NCI-H1694 (cell line): Measurements from ENCODE around the gene UBA52.
"Not testable (repeated sequence)": the region's sequence is repeated elsewhere in the genome, so short reads cannot be mapped to it uniquely, and the experiment has no call there.

Source experiments
- DNase-seq: peaks from one replicate; lab custom pipeline; 2025; lab: John Stamatoyannopoulos, UW

Gene UBA52

DNA sequence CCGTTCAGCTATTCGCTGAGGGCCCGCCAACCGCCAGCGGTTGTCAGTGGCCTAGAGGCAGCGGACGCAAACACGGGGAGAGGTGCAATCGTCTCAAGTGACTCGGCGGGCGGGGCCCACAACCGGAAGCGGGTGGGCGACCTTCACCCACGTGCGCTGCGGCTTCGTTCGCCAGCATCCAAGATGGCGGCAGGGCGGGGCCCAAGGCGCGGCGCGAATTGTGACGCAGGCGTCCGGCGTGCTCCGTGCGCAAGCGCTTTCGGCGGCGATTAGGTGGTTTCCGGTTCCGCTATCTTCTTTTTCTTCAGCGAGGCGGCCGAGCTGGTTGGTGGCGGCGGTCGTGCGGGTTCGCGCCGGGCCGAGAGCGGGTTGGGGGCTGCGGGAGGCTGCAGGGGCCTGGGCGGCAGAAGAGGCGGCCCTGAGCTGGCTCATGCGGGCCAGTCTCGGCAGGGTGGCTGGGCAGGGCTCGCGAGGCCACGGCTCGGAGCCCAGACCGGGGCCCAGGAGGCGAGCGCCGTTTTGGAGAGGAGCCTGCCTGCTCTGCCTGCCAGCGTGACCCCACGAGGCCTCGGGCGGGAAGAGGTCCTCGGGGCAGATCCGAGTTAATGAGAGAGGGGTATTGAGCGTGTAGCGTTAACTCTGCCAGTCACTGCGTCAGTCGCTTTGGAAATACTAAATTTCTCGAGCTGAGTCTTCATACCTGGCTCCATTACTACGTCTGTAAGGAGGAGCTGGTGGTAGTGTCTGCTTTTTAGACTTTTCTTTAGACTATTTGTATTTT is at the start of gene UBA52:
Gene UBA52, plus strand, starts transcription at position 294 of the 781 bp plus-strand sequence. CDS start 1,444 bp downstream, outside the sequence.
- peak; percentile 96 for DNase-seq

DNA sequence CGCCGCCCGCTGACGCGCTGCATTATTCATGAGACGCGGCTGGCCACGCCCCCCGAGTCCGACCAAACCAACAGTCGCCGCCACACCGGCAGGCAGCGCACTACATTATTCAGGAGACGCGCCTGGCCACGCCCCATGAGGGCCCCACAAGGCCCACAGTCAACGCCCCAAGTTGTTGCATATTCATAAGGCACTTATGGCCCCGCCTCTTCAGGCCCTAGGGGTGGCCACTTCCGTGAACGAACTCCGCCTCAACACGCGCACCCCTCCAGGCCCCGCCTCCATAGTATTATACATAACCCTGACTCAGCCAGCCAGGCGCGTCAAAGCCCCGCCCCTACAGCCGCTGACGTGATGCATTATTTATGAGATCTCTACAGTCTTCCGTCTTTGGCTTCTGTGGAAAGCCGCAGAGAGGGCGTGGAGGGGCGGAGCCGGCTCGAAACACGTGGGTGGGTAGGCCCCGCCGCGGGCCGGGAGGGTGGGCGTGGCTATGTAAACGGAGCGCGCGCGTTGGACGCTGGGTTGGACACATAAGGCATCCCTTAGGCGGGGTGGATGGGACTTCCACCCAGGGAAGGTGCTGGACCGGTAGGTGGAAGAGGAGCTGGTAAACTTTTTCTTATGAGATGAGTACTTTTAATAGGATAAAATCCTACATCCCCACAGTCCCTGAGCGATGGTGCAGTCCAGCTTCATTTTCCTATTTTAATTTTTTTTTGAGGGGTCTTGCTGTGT is 49.4 kb upstream of the UBA52 start:
- DNase-seq, result peak; percentile 100

DNA sequence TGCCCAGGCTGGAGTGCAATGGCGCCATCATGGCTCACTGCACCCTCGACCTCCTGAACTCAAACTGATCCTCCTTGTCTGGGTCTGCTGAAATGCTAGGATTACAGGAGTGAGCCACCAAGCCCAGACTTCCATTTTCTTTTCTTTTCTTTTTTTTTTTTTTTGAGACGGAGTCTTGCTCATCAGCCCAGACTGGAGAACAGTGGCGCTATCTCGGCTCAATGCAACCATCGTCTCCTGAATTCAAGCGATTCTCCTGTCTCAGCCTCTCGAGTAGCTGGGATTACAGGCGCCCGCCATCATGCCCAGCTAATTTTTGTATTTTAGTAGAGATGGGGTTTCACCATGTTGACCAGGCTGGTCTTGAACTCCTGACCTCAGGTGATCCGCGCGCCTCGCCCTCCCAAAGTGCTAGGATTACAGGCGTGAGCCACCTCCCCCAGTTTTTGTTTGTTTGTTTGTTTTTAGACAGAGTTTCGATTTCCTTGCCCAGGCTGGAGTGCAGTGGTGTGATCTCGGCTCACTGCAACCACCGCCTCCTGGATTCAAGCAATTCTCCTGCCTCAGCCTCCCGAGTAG is 48.7 kb upstream of the UBA52 start:
- not testable (repeated sequence) for DNase-seq

GRCh38 chr19:18523841-18524240 is 47.8 kb upstream of the UBA52 start:
- no peak for DNase-seq

DNA sequence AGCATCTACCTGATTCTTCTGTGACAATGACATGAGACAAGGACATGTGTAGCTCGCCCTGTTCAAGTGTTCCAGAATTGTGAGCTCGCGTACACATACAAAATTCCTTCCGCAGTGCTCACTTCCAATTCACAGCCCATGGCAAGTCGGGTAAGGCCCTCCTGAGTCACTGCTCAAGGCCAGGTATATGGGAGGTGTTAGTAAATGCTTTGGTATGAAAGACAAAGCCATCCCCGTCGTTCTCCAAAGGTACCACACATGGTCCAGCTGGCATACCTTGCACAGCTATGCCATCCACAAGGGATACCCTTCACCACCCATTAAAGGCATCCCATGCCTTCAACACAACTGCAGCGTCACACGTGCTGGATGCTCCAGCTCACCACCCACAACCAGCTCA is 45.3 kb upstream of the UBA52 start:
- DNase-seq, result no peak

GRCh38 chr19:18529782-18530181 is 41.9 kb upstream of the UBA52 start:
- no peak for DNase-seq

- no peak for DNase-seq
Measured at GRCh38 chr19:18531485-18531884, 40.2 kb upstream of the UBA52 start.

- no peak for DNase-seq
Measured at GRCh38 chr19:18532168-18532890, 39.3 kb upstream of the UBA52 start.

DNA sequence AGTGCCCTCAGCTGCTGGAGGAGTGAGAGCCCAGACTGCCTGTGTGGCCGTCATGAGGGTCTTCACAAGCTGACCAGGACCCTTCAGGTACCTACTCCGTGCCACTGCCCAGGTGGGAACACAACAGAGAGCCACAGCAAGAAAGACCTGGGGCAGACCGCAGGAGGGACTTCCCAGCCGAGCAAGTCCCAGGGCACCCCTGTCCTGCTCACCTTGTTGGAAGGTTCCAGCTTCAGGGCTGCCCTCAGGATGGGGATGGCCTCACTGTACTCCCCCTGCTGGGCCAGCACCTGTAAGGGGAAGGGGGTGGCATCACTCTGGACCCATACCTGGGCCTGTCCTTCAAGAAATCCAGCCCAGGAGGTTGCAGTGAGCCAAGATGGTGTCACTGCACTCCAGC is 38.6 kb upstream of the UBA52 start:
- no peak for DNase-seq

DNA sequence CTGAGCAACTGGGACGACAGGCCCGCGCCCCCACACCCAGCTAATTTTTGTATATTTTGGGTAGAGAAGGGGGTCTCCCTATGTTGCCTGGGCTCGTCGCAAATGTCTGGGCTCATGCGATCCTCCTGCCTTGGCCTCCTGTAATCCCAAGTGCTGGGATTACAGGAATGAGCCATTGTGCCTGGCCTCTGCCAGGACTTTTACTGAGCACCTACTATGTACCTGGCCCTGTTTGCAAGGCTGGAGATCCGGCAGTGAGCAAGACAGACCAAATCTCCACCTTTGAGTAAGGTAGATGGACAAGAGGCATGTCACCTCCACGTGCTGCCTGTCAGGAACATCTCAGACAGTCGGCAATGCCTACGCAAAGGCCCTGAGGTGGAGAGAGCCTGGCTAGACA is 35.2 kb upstream of the UBA52 start:
- no peak for DNase-seq

GRCh38 chr19:18537431-18537830 is 34.2 kb upstream of the UBA52 start:
- DNase-seq, result no peak

DNA sequence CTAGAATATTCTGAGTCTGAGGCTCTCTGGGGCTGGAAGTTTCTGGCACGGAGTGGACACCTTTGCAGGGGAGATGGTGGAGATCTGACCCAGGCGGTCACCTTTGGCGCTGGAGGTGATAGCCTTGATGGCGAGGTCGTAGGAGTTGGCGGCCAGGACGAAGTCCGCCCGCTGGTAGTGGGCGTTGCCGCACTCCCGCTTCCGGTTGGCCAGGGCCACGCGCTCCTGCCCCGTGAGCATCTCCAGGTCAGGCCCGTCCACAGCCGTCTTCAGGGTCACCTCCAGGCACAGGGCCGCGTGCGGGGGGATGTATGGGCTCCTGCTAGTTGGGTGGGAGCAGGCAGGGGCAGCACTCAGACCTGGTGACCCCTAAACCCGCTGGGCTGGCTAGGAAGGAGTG is 33.5 kb upstream of the UBA52 start:
- no peak for DNase-seq

- DNase-seq, result no peak
Measured at GRCh38 chr19:18539372-18539771, 32.3 kb upstream of the UBA52 start.

DNA sequence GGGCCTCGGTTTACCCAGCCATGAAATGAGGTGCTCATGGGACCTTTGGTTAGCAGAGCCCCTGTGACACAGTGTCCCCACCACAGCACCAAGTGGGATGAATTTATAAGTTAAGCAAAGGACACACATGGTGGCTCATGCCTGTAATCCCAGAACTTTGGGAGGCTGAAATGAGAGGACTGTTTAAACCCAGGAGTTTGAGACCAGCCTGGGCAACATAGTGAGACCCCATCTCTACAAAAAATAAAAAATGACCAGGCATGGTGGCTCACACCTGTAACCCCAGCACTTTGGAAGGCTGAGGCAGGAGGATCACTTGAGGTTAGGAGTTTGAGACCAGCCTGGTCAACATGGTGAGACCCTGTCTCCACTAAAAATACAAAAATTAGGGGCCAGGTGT is 31.5 kb upstream of the UBA52 start:
- not testable (repeated sequence) for DNase-seq

DNA sequence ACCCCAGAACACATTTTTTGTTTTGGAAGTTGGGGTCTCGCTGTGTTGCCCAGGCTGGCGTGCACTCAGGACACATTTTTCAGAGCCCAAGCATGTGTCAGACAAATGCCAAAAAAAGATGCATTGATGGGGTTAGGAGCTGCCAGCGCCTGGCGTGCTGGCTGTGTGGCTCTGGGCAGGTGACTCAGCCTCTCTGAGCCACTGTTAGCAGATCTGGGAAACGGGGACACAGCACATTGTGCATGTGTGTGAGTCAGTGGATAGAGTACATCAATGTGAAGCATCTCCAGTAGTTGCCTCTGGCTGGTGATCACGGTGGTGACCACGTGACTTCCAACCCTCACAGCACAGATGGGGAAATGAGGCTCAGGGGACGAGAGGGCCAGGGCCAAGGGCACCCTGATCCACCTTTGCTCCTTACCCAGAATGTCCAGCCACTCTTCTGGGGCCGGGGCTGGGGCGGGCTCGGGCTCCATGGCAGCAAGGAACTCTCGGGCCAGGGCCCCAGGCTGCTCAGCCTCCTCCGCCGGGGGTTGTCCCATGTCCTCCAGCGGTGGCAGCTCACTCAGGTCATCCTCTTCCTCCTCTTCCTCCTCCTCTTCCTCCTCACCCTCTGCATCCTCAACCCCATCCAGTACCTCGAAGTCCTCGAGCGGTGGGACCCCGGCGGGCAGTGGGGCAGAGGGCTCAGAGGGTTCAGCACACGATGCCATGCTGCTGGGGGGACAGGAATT is 30.2 kb upstream of the UBA52 start:
- no peak for DNase-seq

- no peak for DNase-seq
Measured at GRCh38 chr19:18541992-18542940, 29.4 kb upstream of the UBA52 start.

GRCh38 chr19:18542941-18543813 is 28.5 kb upstream of the UBA52 start, which contains the start of gene FKBP8:
FKBP8 (minus strand) TSS chr19:18543573; CDS start chr19:18541970, 1,603 bp downstream.
- peak; percentile 82 for DNase-seq

DNA sequence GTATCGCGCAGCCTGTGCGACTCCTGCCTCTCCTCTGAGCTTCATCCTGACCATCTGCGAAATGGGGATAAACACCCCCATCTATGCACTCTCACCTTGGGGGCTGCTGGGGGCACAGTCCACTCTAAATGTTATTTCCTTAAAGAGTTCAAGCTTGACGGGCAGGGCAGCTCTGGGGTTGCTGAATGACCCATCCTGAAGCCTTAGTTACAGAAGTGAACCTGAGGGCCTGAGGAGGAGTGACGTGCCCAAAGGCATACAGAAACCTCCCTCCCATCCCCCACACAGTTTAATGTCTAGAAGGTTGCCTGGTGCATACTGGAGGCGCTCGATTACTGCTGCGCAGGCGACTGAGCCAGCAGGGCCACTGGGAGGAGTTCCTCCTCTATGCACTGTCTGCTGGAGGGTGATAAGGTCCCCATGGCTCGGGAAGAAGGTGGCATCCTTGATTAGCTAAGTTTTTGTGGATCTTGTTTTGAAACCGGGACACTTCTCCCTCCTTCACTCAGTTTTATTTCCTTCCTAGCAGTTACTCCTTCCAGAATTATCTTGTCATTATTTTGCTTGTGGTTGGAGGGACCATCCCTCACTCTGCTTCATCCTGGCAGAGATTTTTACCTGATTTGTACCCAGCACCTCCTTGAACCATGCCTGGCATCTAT is 27.7 kb upstream of the UBA52 start:
- no peak for DNase-seq

DNA sequence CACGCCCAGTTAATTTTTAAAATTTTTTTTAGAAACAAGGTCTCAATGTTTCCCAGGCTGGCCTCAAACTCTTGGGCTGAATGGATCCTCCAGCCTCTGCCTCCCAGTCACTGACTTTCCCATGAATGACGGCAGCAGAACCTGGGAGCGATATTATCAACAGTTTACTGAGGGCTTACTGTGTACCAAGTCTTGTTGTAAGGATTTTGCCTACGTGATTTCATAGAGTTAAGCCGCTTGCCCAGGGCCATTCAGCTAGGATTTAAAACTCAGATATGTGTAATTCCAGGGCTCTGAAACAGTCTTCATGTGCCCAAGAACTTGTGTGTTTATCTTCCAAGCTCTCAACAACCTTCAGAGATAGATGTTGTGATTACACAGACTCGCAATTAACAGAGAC is 20.0 kb upstream of the UBA52 start:
- DNase-seq, result no peak
